GM21619 (cell line): ENCODE data around the gene AKR1B15.

Source experiments
- ATAC-seq: cut with Tn5 transposase; IDR thresholded peaks from one replicate; pipeline ENCODE4 v1.9.1; 2021; ENCODE audit not compliant: unreplicated experiment

Gene AKR1B15

DNA sequence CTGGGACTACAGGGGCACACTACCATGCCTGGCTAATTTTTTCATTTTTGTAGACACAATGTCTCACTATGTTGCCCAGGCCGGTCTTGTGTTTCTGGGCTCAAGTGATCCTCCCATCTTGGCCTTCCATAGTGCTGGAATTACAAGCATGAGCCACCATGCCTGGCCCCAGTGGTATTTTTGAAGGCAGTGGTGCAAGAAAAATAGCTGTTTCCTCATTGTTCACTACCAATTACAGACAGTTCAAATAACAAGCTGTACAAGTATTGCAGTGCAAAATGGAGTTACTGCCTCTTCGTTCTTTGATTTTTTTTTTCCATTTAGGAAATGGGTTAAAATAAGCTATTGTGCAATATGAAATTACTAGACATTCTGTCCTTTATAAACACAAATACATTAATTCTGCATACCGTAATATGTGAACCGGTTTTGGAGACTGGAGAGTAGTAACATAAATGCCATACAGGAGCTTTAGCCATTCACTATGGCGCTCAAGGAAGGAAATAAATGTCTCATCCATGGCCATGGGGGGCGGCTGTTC, 62.8 kb downstream of the AKR1B15 start:
- no peak for ATAC-seq

DNA sequence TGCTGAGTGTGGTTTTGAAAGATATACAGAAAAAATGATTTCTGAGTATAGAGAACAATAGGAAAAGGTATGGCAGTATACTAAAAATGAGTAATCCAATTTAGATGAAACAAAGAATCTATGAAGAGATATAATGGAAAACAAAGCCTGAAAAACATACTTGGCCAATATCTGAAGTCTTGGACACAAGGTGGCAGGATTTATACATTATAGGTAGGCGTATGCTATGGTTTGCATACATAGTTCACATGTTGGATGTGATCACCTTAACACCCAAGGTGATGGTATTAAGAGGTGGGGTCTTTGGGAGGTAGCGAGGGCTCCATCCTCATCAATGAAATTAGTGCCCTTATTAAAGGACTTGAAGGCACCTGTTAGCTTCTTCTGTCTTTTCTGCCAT, 63.3 kb downstream of the AKR1B15 start:
- no peak for ATAC-seq

DNA sequence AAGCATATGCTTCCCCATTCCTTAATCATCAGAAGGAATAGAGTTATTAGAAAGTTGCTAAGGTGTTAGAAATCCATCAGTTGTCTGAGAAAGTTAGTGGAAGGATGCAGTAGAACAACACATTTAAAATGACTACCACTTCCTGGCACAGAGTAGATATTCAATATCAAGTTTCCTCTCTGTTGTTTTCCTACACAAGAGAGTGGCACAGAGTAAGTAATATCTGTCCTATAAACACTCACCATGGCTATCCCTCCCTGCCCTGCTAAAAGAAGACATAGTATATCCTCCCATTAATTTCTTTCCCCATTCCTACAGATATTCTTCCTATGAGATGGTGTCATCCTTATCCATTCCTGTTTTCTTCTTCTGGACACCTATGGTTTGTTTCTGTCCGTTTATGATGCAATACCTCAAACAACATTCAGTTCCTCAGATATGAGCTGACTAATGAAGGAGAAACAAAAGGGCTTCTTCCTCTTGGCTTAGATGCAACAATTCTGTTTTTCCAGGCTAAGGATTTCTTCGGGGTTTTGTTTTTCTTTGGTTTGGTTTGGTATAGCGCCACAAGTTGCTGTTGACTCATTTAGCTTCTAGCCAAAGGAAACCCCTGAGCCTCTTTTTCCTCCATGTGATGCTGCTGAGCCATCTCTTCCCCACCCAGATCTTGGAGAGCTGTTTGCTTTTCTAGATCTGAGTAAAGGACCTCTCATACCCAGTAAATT, 64.9 kb downstream of the AKR1B15 start:
- no peak for ATAC-seq

DNA sequence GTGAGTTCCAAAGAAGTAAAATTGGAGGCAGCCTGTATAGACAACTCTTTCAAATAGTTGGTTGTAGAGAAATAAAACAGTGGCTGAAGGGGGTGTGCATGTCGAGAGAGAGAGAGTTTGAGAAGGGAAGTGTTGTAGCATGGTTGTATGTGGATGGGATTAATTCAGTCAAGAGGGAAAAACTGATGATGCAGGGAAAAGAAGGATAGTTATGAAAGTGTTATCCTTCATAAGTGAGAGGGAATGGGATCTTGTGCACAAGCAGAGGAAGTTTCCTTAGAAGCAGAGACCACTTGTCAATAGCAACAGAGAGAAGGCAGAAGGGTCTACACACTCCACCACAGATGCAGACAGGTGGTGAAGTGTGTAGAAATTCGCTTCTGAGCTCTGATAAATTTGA, 67.7 kb downstream of the AKR1B15 start:
- no peak for ATAC-seq

DNA sequence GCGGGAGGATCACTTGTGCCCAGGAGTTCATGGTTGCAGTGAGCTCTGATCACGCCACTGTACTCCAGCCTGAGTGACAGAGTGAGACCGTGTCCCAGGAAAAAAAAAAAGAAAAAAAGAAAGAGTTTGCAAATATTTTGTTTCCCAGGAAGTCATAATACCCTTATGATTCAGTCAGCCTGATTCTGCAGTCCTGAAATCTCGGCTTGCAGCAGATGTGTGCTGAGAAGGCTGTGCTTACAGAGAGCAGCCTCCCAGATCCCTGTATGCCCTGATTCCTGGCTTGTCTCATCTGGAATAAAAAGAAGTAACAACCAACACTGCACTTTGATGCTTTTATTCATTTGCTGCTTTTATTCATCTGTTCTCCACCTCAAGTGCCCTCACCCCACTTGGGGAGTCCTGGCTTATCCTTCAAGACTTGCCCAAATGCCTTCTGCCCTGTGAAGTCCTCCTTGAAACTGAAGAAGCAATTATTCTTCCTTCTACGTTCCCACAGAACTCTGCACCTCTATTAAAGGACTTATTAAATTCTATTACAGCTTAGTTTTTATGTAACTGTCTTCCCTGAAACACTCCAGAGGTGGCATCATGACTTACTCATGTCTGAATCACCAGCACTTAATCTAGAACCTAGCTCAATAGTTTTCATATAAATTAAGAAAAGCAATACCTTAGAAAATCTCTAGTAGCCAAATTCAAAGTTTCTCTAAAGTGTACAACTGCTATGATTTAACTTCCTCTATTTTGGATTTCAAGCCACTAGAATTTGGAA, 70.0 kb downstream of the AKR1B15 start:
- no peak for ATAC-seq

DNA sequence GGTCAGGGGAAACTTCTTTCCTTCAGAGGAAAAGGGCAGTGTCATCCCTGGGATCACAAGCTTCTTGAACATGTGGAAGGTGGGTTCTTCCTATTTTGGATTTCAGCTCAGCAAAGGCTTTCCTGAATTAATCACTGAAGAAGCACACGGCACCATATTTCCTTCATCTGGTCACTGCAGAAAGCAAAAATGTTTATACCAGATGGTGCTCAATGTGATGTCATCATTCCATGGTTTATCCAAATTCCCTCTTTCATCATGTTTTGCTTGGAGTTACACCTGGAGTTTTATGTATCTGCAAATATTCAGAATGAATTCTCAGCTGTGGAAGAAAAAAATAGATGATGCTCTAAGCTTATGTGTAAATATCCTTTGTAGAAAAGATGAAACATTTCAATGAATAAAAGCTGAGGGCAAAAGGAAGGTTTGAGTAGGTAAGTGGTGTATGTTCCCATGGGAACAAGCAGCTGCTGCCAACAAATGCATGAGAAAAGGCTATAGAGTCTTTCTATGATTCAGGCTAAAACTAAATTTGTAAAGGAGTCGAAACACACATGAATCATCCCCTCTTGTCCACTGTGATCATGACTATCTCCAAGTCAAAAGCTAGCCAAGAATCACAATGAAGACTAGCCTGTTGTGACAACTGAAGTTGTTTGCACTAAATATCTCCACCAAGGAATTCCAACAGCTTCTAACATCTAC, 70.9 kb downstream of the AKR1B15 start:
- ATAC-seq, result no peak

DNA sequence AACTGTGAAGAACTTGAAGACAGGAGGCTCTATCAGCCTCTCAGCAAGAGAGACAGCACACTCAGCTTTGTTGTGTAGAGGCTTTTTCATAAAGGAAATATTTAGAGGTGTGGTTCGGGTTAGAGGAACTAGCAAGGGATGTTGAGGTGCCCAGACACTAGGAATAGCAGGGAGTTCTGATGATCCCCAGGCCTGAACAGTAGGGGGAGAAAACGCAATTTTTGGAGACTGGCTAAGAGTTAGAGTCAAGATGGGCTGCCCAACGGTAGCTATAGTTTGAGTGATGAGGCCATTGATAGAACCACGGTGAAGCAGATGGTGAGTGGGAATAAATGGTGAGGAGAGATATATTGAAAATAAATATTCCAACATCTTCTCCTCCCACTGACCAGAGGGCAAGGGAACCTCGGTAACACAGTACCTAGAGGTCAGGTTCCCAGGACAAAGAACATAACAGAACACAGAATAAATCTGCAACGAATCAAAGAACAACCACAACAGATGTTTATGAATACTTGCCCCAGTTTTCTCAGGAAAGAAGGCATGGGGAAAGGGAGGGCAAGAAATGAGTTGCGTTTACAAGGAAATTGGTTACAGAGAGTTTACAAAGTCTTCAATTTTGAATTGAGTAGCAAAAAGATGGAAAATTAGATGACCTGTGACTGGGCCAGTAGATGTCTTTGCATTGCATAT, 73.5 kb downstream of the AKR1B15 start:
- no peak for ATAC-seq

DNA sequence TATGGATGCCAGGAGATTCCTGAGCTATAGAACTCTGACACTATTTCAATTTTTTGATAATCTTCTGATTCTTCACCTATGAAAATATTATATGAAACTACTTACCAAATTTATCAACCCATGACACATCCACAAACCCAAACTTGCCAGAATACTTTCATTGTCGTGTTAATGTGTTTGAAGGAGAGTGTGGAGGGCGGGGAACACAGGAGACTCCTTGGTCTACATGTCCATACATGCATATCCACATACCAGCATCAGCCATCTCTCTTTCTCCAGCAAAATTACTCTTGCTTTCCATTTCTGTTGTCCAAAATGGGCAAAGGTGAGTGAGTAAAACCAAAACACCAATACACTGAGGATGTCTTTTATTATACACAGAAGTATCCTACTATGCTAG, 74.3 kb downstream of the AKR1B15 start:
- ATAC-seq, result no peak

DNA sequence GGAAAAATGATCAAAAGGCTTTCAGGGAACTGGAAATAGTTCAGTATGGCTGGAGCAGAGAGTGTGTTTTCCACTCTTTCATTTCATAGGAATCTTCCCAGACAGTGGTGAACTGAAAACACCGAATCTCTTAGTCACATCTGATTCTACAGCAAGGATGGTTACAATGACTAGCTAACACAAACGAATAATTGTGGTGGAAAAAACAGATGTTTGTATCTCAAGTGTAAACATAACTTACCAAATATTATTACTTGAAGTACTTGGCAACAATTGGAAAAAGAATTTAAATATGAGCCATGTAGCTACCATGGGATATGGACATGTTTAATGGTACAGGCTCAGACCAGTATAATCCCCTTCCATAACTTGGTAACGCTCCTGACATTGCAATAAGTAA, 76.6 kb downstream of the AKR1B15 start:
- ATAC-seq, result no peak

DNA sequence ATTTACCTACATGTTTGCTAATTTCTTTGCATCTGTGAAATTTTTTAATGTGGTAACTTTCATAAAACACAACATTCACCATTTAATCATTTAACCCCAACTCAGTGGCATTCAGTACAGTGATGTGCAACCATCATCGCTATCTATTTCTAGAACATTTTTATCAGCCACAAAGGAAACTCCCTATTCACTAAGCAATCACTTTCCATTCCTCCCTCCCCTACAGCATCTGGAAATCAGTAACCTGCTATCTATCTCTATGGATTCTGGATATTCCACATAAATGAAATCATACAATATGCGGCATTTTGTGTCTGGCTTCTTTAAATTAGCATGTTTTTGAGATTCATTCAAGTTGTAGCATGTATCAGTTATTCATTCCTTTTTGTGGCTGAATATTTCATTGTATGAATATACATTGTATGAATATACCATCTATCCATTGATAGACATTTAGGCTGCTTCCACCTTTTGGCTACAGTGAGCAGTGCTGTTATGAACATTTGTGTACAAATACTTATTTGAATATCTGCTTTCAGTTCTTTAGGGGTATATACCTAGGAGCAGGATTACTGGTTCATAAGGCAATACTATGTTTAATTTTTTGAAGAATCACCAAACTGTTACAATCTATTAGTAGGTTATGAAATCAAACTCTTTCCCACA, 78.3 kb downstream of the AKR1B15 start:
- no peak for ATAC-seq

DNA sequence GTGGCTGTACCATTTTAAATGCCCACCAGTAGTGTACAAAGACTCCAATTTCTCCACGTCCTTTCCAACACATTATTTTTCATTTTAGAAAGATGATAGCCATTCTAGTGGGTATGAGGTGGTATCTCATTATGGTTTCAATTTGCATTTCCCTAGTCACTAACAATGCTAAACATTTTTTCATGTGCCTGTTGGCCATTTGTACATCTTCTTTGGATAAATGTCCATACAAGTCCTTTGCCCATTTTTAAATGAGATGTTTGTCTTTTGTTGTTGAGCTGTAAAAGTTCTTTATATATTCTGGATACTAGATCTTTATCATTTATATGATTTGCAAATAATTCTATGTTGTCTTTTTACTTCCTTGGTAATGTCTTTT, 78.9 kb downstream of the AKR1B15 start:
- no peak for ATAC-seq

DNA sequence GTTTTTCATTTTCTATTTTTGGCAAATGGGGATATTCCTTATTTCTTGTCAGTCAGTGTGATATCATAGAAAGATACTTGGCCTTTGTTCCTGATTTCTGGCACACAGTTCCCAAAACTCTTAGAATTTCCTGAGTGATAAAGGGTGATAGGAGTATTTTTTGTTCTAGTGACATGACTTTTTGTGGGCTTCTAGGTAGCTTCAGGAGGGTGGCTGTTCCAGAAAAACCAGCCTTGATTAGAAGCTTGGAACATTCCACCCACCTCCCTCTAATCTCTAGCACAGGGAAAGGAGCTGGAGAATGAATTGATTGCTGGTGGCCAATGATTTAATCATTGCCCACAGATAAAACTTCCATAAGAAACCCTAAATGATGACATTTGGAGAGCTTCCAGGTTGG, 80.5 kb downstream of the AKR1B15 start:
- ATAC-seq, result no peak
